ENCODE results near the gene LRRC17. TPM values are rescaled to one million over a fixed set of nuclear protein-coding genes. Genes with fewer than 3 reads are reported as not detected.

Gene LRRC17
- polyA plus RNA-seq, 3 donors = 0.04 TPM; not detected in 2

DNA sequence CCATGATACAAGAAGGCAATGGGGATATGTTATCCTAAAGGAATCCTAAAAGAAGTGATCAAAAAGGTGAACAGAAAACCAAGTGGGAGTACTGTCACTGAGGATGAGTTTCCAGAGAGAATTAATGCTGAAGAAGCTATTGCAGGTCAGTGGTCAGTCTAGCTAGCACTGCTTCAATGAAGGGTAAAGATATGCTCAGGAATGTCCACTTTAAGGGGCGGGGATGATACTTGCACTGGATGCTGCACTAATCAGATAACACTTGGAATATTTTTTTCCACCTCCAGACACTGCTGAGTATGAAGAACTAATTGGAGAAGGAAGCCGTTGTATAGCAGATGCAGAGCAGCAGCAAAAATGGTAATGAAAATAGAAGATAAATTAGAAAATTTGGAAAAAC is 75.3 kb downstream of the LRRC17 start:
- intact Hi-C loops (cut with micrococcal nuclease) = no loop called here
- Mint-ChIP-seq H3K4me3 (no peak overlapping the region), H3K9me3 (peaks cover 0 to 4% (median 0%) of the 10 kb centered on the region in 7 donors), H3K36me3 (no peaks in the 10 kb centered on the region), H3K4me1 (peaks cover 2% of the 10 kb centered on the region), H3K27me3 (ENCODE audit: low read depth in 3 of 3) (no peaks in the 10 kb centered on the region), H3K27ac (peak overlapping the region in 1 of 7 donors; percentile 13)
- H3K4me1 ChIP-seq (ENCODE audit: control insufficient read depth in 1 of 2, insufficient read depth in 2 of 2, low read length in 2 of 2) = peaks cover 48% of the 10 kb centered on the region in 2 donors
- no peak overlapping the region for H3K4me3 ChIP-seq (replicated peaks in 1 of 3; ENCODE audit: low read depth in 2 of 3, low read length in 3 of 3)
- H3K27me3 ChIP-seq (ENCODE audit: control insufficient read depth in 2 of 2, insufficient read depth in 2 of 2, low read length in 2 of 2) = no peaks in the 10 kb centered on the region
- H4K20me1 ChIP-seq (ENCODE audit: insufficient read depth, low read length) = no peaks in the 10 kb centered on the region
- no peak for TF ChIP-seq CTCF (IDR thresholded peaks at IDR 0.05)
- no peak overlapping the region for H2AFZ ChIP-seq (ENCODE audit: insufficient read depth, low read depth, low read length, poor library complexity, severe bottlenecking)
- no peaks in the 10 kb centered on the region for H3K9me3 ChIP-seq (replicated peaks in 1 of 2; ENCODE audit: control insufficient read depth in 1 of 2, insufficient read depth in 1 of 2, low read length in 2 of 2)
- no peaks in the 10 kb centered on the region for H3K79me2 ChIP-seq (ENCODE audit: insufficient read depth, low read length)
- H3K4me2 ChIP-seq (replicated peaks; ENCODE audit: extremely low read depth, low read length, poor library complexity, severe bottlenecking) = no peak overlapping the region
- no CpG with 5 or more reads among the region's 2 CpGs for WGBS (ENCODE audit: insufficient coverage)
- no peak for DNase-seq
- no peak overlapping the region for H3K27ac ChIP-seq (ENCODE audit: low read depth in 1 of 2, low read length in 2 of 2)
- no peak overlapping the region for H3K9ac ChIP-seq (ENCODE audit: insufficient read depth, low read length, poor library complexity, severe bottlenecking)
- no peaks in the 10 kb centered on the region for H3K36me3 ChIP-seq (replicated peaks in 1 of 2; ENCODE audit: control insufficient read depth in 1 of 2, insufficient read depth in 2 of 2, low read length in 2 of 2)

DNA sequence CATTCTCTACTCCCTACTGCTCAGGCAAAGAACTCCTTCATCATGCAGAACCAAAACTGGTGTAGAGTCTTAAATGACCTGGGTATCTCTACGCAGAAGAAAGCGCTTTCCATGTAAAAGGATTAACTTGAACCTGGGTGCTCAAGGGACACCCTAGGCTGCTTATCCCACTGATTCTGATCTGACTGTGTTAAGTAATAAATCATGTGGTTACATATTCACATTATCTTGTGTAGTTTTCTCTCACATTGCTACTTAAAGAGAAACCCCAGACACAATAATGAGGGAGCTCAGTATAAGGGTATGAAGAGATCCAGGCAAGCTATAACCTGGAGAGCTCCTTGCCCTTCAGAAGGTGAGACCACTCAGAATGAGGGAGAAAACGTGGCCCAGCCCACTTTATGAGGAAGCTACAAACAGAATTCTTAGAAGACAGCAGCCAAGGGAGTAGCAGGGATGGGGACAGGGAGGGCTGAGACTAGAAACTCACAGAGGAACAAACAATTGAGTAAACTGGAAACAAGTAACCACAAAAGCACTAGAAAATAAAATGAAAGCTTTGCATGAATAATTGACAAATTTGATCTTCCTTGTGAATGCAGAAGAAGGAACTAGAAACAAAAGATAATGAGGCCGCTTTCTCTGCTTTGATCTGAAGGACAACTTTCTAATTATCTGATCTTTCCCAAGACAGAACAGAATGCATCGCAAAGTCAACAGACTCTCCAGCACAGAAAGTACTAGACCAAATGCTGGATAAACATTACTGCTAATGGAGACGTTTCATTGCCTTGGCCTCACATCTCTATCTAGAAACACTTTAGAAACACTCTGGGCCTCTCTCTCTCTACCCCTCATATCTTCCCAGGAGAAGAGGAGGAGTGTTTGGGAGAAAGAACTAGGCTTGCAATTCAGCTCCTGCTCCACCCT is 76.1 kb downstream of the LRRC17 start:
- no peaks in the 10 kb centered on the region for H4K20me1 ChIP-seq (ENCODE audit: insufficient read depth, low read length)
- peak overlapping the region in 5 of 7 donors; percentile 11 to 78 (median 41) for H3K27ac Mint-ChIP-seq
- peak overlapping the region in 1 of 2 donors; percentile 34 for H3K27ac ChIP-seq (ENCODE audit: low read depth in 1 of 2, low read length in 2 of 2)
- no peak overlapping the region for H3K4me3 Mint-ChIP-seq
- H3K9me3 Mint-ChIP-seq = peaks cover 0 to 3% (median 0%) of the 10 kb centered on the region in 7 donors
- peak overlapping the region in 1 of 3 experiments; percentile 23 for H3K4me3 ChIP-seq (replicated peaks in 1 of 3; ENCODE audit: low read depth in 2 of 3, low read length in 3 of 3)
- no peaks in the 10 kb centered on the region for H3K9me3 ChIP-seq (replicated peaks in 1 of 2; ENCODE audit: control insufficient read depth in 1 of 2, insufficient read depth in 1 of 2, low read length in 2 of 2)
- peak overlapping the region; percentile 6 for H2AFZ ChIP-seq (ENCODE audit: insufficient read depth, low read depth, low read length, poor library complexity, severe bottlenecking)
- H3K4me1 Mint-ChIP-seq = peaks cover 10% of the 10 kb centered on the region
- H3K36me3 ChIP-seq (replicated peaks in 1 of 2; ENCODE audit: control insufficient read depth in 1 of 2, insufficient read depth in 2 of 2, low read length in 2 of 2) = no peaks in the 10 kb centered on the region
- no peak overlapping the region for H3K9ac ChIP-seq (ENCODE audit: insufficient read depth, low read length, poor library complexity, severe bottlenecking)
- no peak for TF ChIP-seq CTCF (IDR thresholded peaks at IDR 0.05)
- peak overlapping the region; percentile 50 for H3K4me2 ChIP-seq (replicated peaks; ENCODE audit: extremely low read depth, low read length, poor library complexity, severe bottlenecking)
- no peaks in the 10 kb centered on the region for H3K27me3 ChIP-seq (ENCODE audit: control insufficient read depth in 2 of 2, insufficient read depth in 2 of 2, low read length in 2 of 2)
- no peaks in the 10 kb centered on the region for H3K27me3 Mint-ChIP-seq (ENCODE audit: low read depth in 3 of 3)
- intact Hi-C loops (cut with micrococcal nuclease) = no loop called here
- peaks cover 51 to 54% of the 10 kb centered on the region in 2 donors for H3K4me1 ChIP-seq (ENCODE audit: control insufficient read depth in 1 of 2, insufficient read depth in 2 of 2, low read length in 2 of 2)
- H3K79me2 ChIP-seq (ENCODE audit: insufficient read depth, low read length) = no peaks in the 10 kb centered on the region
- 70% methylated on average over 1 of the region's 6 CpGs for WGBS (ENCODE audit: insufficient coverage)
- no peak for DNase-seq
- H3K36me3 Mint-ChIP-seq = no peaks in the 10 kb centered on the region

All from CD14-positive monocyte (primary cell).